NCI-H524 treated with DMSO at 0.1 percent for 48 hours (cell line): ENCODE measurements around the gene DDX50.

Experiments used
- DNase-seq: peaks from one replicate; lab custom pipeline; 2025; lab: John Stamatoyannopoulos, UW

DDX50 gene

DNA sequence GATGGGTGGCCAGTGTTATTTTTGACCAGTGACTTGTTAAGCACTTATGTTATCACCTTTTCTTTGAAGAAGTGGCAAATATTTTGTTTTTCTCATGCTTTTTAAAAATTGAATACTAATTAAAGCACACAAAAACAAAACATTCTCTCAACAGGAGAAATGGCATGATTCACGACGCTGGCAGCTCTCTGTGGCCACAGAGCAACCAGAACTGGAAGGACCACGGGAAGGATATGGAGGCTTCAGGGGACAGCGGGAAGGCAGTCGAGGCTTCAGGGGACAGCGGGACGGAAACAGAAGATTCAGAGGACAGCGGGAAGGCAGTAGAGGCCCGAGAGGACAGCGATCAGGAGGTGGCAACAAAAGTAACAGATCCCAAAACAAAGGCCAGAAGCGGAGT lies 81.3 kb downstream of the DDX50 start:
- DNase-seq = no peak

- DNase-seq = no peak
Observed at GRCh38 chr10:68987611-68988010, 86.5 kb downstream of the DDX50 start.

- peak; percentile 49 for DNase-seq
Observed at GRCh38 chr10:68988530-68989316, 87.6 kb downstream of the DDX50 start, which contains the start of gene KIFBP. Gene KIFBP, plus strand, starts transcription at chr10:68988803. Its CDS starts 30 bp downstream, at chr10:68988833.

DNA sequence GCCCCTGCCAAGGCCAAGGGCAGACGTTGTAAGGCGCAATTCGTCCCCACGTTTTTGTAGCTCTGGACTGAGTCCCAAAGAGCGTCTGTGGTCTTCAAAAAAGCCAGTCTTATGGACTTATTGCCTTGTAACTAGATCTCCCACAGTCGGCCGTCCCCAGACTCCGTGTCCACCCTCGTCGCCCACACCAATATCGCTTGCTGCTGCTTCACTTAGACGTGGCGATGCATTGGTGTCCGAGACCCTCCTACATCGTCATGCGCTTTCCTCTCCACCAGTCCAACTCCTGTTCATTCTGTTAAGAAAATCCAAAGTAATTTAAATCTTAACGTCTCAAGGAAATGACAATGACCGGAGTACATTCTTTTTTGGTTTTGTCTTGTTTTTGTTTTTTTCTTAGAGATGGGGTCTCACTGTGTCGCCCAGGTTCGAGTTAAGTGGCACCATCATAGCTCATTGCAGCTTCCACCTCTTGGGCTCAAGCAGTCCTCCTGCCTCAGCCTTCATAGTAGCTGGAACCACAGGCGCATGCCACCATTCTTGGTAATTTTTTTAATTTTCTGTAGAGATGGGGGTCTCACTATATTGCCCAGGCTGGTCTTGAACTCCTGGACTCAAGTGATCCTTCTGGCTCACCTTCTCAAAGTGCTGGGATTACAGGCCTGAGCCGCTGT lies 88.3 kb downstream of the DDX50 start:
- DNase-seq = no peak

DNA sequence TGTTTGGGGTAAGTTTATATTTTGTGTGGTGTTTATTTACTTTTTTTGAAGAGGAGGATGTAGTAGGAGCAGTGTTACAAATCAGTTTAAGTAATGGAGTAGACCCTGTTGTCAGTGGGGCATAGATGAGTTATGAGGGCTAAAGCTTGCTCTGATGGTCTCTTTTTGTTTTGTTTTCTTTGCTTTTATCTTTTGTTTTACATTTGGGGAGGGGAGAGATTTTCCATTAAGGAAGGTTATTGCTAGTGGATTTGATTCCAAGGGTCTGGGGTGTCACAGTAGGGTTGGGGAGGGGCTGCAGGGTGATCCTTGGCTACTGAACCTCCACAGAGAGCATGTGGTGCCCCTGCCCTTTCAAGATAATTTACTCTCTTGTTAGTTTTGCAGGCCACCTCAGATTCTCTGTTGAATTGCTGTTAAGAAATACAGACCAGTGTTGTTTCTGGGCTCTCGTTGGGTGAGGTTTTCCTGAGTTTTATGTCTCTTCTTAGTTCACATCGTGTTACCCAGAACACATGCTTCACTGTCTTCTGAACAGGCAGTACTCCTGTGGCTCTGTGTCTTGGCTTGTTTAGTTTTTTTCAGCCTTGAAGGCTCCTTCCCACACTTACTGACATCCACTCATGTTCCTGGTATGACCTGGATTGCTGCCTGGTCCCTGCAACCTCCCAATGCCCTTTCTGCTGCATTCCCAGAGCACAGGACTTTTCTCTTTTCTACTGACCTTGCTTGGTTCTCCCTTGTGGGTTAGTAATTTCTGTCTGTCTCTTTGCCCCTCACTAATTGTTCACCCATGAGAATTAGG lies 91.7 kb downstream of the DDX50 start:
- DNase-seq = no peak
